IMR-90 (cell line): Measurements from ENCODE around the gene NXN. TPM values are rescaled to one million over a fixed set of nuclear protein-coding genes. Genes with fewer than 3 reads are reported as not detected.
"Not testable (repeated sequence)": the region's sequence is repeated elsewhere in the genome, so short reads cannot be mapped to it uniquely, and the experiment has no call there.

Source experiments
- ATAC-seq: fragments of 200-7000 bp; cut with Tn5 transposase; 2 replicates; pipeline ENCODE4 v1.9.1; 2020; ENCODE audit warnings: low read depth, mild to moderate bottlenecking, moderate library complexity
- BruUV-seq: library from RNA; stranded (reverse); fragments of 400-500 nt; replicated peaks from 2 replicates; lab custom pipeline; 2021; lab: Mats Ljungman, UMichigan
- CTCF ChIA-PET: fragments of 300-600 bp; formaldehyde crosslinking; extraction: SDS; loops from one replicate; lab custom pipeline; 2021; ENCODE audit warnings: antibody characterized with exemption; lab: Yijun Ruan, JAX
- POLR2A ChIA-PET: fragments of 300-600 bp; sonication (Branson Sonifier 250); formaldehyde crosslinking; loops from one replicate; lab custom pipeline; 2022; ENCODE audit warnings: antibody characterized with exemption; ENCODE audit not compliant: unreplicated experiment; lab: Charles Lee
- DNase-seq: peaks from one replicate; pipeline ENCODE4 v3.0.0; 2013
- H2AFZ ChIP-seq: replicated peaks from 2 replicates; pipeline ENCODE3; 2013; ENCODE audit warnings: low read length, mild to moderate bottlenecking; ENCODE audit not compliant: poor library complexity
- H2AK5ac ChIP-seq: 2 replicates; pipeline ENCODE4 v1.6.1; 2013; ENCODE audit warnings: low read depth, low read length, inconsistent platforms
- H2AK9ac ChIP-seq: replicated peaks from 2 replicates; pipeline ENCODE3; 2013; ENCODE audit warnings: mild to moderate bottlenecking, low read depth, low read length, moderate library complexity; ENCODE audit not compliant: poor library complexity
- H2BK120ac ChIP-seq: 2 replicates; pipeline ENCODE4 v1.6.1; 2013; ENCODE audit warnings: low read depth, low read length, inconsistent platforms
- H2BK15ac ChIP-seq: 3 replicates; pipeline ENCODE4 v1.6.1; 2013; ENCODE audit warnings: low read depth, low read length, inconsistent platforms
- H2BK20ac ChIP-seq: 2 replicates; pipeline ENCODE4 v1.6.1; 2013; ENCODE audit warnings: low read depth, mild to moderate bottlenecking, inconsistent platforms, low read length, moderate library complexity
- H2BK5ac ChIP-seq: 2 replicates; pipeline ENCODE4 v1.6.1; 2013; ENCODE audit warnings: mild to moderate bottlenecking, low read depth, low read length, inconsistent platforms; ENCODE audit not compliant: poor library complexity, severe bottlenecking
- H3K14ac ChIP-seq: replicated peaks from 2 replicates; pipeline ENCODE4 v1.6.1; 2013; ENCODE audit warnings: low read depth, low read length, inconsistent platforms
- H3K18ac ChIP-seq: 2 replicates; pipeline ENCODE4 v1.6.1; 2013; ENCODE audit warnings: low read depth, low read length, control low read depth
- H3K23ac ChIP-seq: 2 replicates; pipeline ENCODE4 v1.6.1; 2013; ENCODE audit warnings: low read depth, low read length, inconsistent platforms
- H3K27ac ChIP-seq: 2 replicates; pipeline ENCODE4 v1.5.1; 2013; ENCODE audit warnings: mild to moderate bottlenecking, control low read depth, low read length; ENCODE audit not compliant: insufficient read depth
- H3K27me3 ChIP-seq: 2 replicates; pipeline ENCODE4 v1.6.1; 2013; ENCODE audit warnings: low read length; ENCODE audit not compliant: control insufficient read depth, insufficient read depth
- H3K36me3 ChIP-seq: 2 replicates; pipeline ENCODE4 v1.6.1; 2013; ENCODE audit warnings: low read length, mixed read lengths; ENCODE audit not compliant: control insufficient read depth, insufficient read depth
- H3K4ac ChIP-seq: 2 replicates; pipeline ENCODE4 v1.6.1; 2013; ENCODE audit warnings: low read depth, low read length, inconsistent platforms
- H3K4me1 ChIP-seq: 2 replicates; pipeline ENCODE4 v1.6.1; 2013; ENCODE audit warnings: low read length, mixed read lengths; ENCODE audit not compliant: control insufficient read depth, insufficient read depth
- H3K4me2 ChIP-seq: 2 replicates; pipeline ENCODE4 v1.6.1; 2013; ENCODE audit warnings: low read depth, mild to moderate bottlenecking, control low read depth, low read length, moderate library complexity
- H3K4me3 ChIP-seq: 2 replicates; pipeline ENCODE4 v1.5.1; 2013; ENCODE audit warnings: low read depth, mild to moderate bottlenecking, control low read depth, low read length, moderate library complexity; ENCODE audit not compliant: insufficient read depth
- H3K56ac ChIP-seq: 2 replicates; pipeline ENCODE4 v1.6.1; 2013; ENCODE audit warnings: low read length, inconsistent platforms; ENCODE audit not compliant: insufficient read depth; ENCODE audit errors: extremely low read depth
- H3K79me1 ChIP-seq, 2 experiments: 2 replicates each; pipeline ENCODE4 v1.6.1; 2013; ENCODE audit warnings: low read length in 2 of 2, inconsistent platforms in 1 of 2, low read depth in 1 of 2
- H3K9ac ChIP-seq: 2 replicates; pipeline ENCODE4 v1.6.1; 2013; ENCODE audit warnings: low read depth, low read length, control low read depth
- H3K9me1 ChIP-seq: 2 replicates; pipeline ENCODE4 v1.6.1; 2013; ENCODE audit warnings: low read length, inconsistent platforms; ENCODE audit not compliant: insufficient read depth
- H3K9me3 ChIP-seq: 2 replicates; pipeline ENCODE4 v1.6.1; 2013; ENCODE audit warnings: low read length; ENCODE audit not compliant: control insufficient read depth, insufficient read depth
- H4K20me1 ChIP-seq: 2 replicates; pipeline ENCODE4 v1.6.1; 2013; ENCODE audit warnings: low read length, inconsistent platforms; ENCODE audit not compliant: insufficient read depth
- H4K5ac ChIP-seq: 2 replicates; pipeline ENCODE4 v1.6.1; 2013; ENCODE audit warnings: mild to moderate bottlenecking, low read depth, low read length, control low read depth
- H4K8ac ChIP-seq, 2 experiments: 2 replicates each; pipeline ENCODE4 v1.6.1; 2013; ENCODE audit warnings: low read depth in 2 of 2, low read length in 2 of 2, control low read depth in 1 of 2, inconsistent platforms in 1 of 2
- H4K91ac ChIP-seq: 2 replicates; pipeline ENCODE4 v1.6.1; 2013; ENCODE audit warnings: low read depth, low read length, inconsistent platforms; ENCODE audit not compliant: insufficient read depth
- WGBS, 2 experiments: methylation state at CpG; one replicate each; pipeline versions ENCODE4 v1.1.5 to v1.1.7; 2013; ENCODE audit warnings: missing lambda C conversion rate in 2 of 2; ENCODE audit not compliant: insufficient read length in 1 of 2; ENCODE audit errors: extremely low coverage in 2 of 2; 5-methylcytosine and 5-hydroxymethylcytosine counted together
- dilution Hi-C: fragments of 300-500 bp; cut with HindIII; formaldehyde crosslinking; loops from one replicate; pipeline ENCODE4 v1.14.3; 2018; ENCODE audit warnings: low sequenced_read_pairs; ENCODE audit not compliant: unreplicated experiment
- in situ Hi-C: fragments of 300-500 bp; cut with MboI; formaldehyde crosslinking; loops from 3 replicates; pipeline ENCODE4 v1.14.3; 2019; ENCODE audit warnings: low sequenced_read_pairs, inconsistent platforms, mixed read lengths
- intact Hi-C: fragments of 100-400 bp; cut with micrococcal nuclease; formaldehyde crosslinking; loops from 2 replicates; pipeline ENCODE4 v1.10.0; 2022
- polyA plus RNA-seq, 3 experiments: library from polyadenylated mRNA; depleted of rRNA; stranded (reverse); fragments of >200 nt; gene quantifications; 2 replicates each; pipeline ENCODE4 v1.2.3, GENCODE V29; 2012; ENCODE audit warnings: low replicate concordance in 1 of 3
- total RNA-seq: library from RNA; depleted of rRNA; stranded (reverse); fragments of >200 nt; gene quantifications from 2 replicates; pipeline ENCODE4 v1.2.3, GENCODE V29; 2012

Gene NXN
- total and polyA plus RNA-seq, 2 of the 4 experiments (the other 2 are of a cell fraction), result 52.5 to 116 TPM

- POLR2A ChIA-PET, H3K4ac ChIP-seq, H3K18ac ChIP-seq, H4K91ac ChIP-seq, H4K8ac ChIP-seq, intact Hi-C loops, H3K27ac ChIP-seq, BruUV-seq, H2BK15ac ChIP-seq, CTCF ChIA-PET, H2BK5ac ChIP-seq, H2AK5ac ChIP-seq, H2BK20ac ChIP-seq, H3K4me3 ChIP-seq, DNase-seq, H4K5ac ChIP-seq, H3K9ac ChIP-seq, H3K27me3 ChIP-seq, H3K56ac ChIP-seq, H3K14ac ChIP-seq, in situ Hi-C loops, H3K36me3 ChIP-seq, H2AFZ ChIP-seq, H2BK120ac ChIP-seq, H3K4me2 ChIP-seq, ATAC-seq, H3K23ac ChIP-seq, H3K9me3 ChIP-seq, H2AK9ac ChIP-seq, dilution Hi-C loops: not testable (repeated sequence)
- Histone ChIP-seq H3K9me1 (peaks cover 27% of the 10 kb centered on the region), H3K4me1 (peaks cover 10% of the 10 kb centered on the region), H4K20me1 (peaks cover 69% of the 10 kb centered on the region), H3K79me1 (peaks cover 42 to 65% of the 10 kb centered on the region in 2 experiments)
- WGBS, 2 experiments, result 100% methylated on average over 1 of the region's 2 CpGs; no CpG with 5 or more reads in 1 of the 2 experiments
These were observed 105.0 kb downstream of the NXN start for GRCh38 chr17:874590-874989.
